GM19452 (cell line): ENCODE results near the gene FMO2.
A peak's percentile ranks its signal among the peaks of the same experiment; 100 is the strongest.
"Not testable (repeated sequence)": the region's sequence is repeated elsewhere in the genome, so short reads cannot be mapped to it uniquely, and the experiment has no call there.

Experiments used
- ATAC-seq: cut with Tn5 transposase; IDR thresholded peaks from one replicate; pipeline ENCODE4 v1.9.1; 2021; ENCODE audit not compliant: unreplicated experiment

Gene FMO2

GRCh38 chr1:171219346-171220080 is 34.4 kb downstream of the FMO2 start:
- ATAC-seq, result no peak

GRCh38 chr1:171220081-171220420 is 35.0 kb downstream of the FMO2 start:
- ATAC-seq, result no peak

- no peak for ATAC-seq
Observed at GRCh38 chr1:171220581-171221054, 35.5 kb downstream of the FMO2 start.

- no peak for ATAC-seq
Observed at GRCh38 chr1:171221665-171222591, 36.8 kb downstream of the FMO2 start.

DNA sequence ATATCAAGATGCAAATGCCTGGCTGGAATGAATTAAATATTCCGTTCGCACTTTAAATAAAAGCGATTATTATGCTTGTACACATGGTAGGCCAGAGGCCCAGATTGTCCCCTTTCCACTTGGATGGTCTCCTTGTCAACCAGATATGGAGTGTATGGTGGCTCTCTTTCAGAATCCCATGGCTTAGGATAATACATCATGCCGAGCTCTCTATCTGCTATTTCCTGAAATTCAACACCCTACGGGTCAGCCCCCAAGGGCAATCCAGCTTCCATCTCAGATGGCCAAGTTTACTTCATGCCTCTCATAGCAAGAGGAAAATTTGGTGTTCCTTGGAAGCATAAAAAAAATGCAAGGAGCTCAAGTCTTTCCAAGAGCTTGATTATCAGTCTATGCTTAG is 37.8 kb downstream of the FMO2 start:
- ATAC-seq, result no peak

DNA sequence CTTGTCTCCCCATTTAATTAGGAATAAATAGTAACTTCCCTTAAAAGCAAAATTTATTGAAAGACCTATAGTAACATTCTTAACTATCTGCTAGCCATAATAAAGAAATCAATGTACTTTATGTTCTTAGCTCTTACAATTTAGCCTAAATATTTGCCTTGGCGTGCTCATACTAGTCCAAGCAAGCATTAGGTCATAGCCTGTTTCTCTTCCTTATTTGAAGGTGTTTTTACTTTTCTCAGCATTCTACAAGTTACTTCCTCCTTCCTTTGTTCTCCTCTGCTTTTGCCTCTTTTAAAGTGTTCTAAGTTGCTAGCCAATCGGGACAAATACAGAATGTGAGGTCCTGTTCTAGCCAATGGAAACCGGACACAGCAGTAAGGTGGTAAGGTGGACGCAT is 39.2 kb downstream of the FMO2 start:
- not testable (repeated sequence) for ATAC-seq

- ATAC-seq, result peak; percentile 83
Observed at GRCh38 chr1:171226747-171227370, 41.8 kb downstream of the FMO2 start.

GRCh38 chr1:171231326-171231725 is 46.2 kb downstream of the FMO2 start:
- ATAC-seq, result no peak

GRCh38 chr1:171233183-171233582 is 48.1 kb downstream of the FMO2 start:
- no peak for ATAC-seq

DNA sequence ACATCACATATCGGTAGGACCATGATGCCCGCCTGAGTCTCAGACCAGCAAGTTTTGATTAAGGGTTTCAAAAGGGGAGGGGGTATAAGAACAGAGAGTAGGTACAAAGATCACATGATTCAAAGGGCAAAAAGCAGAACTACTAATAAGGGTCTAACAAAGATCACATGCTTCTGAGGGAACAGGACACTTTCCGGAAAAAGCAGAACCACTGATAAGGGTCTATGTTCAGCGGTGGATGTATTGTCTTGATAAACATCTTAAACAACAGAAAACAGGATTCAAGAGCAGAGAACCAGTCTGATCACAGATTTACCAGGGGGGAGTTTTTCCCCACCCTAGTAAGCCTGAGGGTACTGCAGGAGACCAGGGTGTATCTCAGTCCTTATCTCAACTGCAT is 51.1 kb downstream of the FMO2 start:
- ATAC-seq, result not testable (repeated sequence)

- no peak for ATAC-seq
Observed at GRCh38 chr1:171243878-171244277, 58.8 kb downstream of the FMO2 start.

GRCh38 chr1:171245458-171246064 is 60.5 kb downstream of the FMO2 start:
- ATAC-seq, result no peak

DNA sequence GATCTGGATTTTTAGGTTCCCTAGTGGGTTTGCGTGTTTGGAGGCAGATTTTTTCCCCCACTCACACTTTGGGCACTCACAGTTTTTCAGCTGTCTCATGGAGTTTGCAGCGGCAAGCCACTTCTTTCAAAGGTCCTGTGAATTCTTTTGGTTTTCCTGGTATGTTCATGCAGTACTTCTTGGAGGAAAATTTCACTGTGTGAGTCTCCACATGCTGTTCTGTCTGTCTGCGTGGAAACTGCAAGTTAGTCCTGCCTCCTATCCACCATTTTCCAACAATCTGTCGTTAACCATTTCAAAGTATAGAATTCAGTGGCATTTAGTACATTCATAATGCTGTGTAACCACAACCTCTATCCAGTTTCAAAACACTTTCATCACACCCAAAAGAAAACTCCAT is 62.4 kb downstream of the FMO2 start:
- ATAC-seq, result no peak

GRCh38 chr1:171248302-171248701 is 63.2 kb downstream of the FMO2 start, which contains the start of gene FMO1:
TSS of gene FMO1 (plus strand) at chr1:171248494. CDS start at chr1:171258088, 9,594 bp downstream.
- no peak for ATAC-seq

DNA sequence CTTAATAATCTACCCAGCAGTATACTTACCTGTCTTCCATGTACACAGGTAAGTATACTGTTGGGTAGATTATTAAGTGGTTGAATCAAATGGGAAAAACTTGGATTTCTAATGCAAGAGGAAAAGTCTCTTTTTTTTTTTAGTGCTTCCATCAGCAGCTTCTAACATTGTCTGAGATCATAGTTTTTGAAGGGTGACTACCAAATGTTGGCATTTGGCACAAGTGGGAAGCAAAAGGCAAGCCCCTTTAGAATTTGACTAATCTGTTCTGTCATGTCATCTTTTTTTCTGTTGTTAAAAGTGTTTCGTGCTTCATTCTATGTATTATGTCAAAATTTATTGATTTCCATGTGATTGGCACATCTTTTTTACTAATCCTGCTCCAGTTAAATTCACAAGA is 63.7 kb downstream of the FMO2 start:
- ATAC-seq, result no peak

- ATAC-seq, result no peak
Observed at GRCh38 chr1:171250263-171250662, 65.2 kb downstream of the FMO2 start.

DNA sequence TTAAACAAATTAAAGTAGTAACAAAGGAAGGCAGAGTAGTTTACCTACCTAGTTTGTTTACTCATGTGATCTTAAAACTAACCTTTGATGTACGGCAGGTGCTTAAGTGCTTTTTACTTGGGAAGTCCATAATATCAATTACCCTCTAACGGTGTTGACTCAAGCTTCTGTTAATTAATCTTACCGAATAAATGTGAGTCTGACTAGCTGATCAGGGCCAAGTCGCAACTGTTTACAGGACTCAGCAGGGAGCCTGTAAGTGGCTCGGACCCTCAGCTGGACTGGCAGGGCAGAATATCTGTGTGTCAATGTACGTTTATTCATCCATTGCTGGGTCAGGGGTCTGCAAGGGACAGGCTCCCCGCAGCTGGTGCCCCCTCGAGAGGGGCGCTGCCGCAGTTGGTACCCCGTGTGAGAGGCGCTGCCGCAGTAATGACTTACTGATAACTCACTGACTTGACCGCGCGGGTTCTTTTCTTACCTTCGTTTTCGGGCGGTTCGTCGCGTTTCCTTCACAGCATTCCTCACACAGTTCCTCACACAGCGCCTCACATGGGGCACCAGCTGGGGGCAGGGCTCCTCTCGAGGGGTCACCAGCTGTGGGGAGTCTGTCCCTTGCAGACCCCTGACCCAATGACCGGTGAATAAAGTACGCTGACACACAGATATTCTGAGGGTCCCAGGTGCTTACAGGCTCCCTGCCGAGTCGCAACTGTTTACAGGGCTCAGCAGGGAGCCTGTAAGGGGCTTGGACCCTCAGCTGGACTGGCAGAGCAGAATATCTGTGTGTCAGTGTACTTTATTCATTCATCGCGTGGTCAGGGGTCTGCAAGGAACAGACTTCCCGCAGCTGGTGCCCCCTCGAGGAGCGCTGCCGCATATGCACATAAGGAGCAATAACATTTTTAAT is 66.2 kb downstream of the FMO2 start:
- ATAC-seq, result peak; percentile 46

GRCh38 chr1:171251952-171252300 is 66.8 kb downstream of the FMO2 start:
- ATAC-seq, result no peak

GRCh38 chr1:171252482-171252881 is 67.4 kb downstream of the FMO2 start:
- peak; percentile 88 for ATAC-seq

DNA sequence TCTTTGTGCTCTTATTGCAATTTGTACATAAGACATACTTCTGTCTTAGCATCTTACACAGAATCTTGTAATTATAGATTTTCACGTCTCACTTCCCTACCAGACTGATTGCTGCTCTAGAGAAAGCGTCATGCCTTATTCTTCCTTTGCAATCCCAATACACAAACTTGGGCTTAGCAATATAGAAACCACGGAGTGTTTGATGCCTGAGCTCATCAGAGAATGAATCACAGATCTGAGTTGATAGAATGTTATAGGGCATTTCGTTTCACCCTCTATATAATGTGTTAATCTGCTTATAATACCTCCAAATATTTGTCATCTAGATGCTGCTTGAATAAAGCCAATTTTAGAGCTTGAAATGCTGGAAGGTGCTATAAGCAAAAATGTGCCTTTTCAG is 69.8 kb downstream of the FMO2 start:
- ATAC-seq, result no peak
